Measurements from ENCODE around the gene IGFBPL1.
"Not testable (repeated sequence)": the region's sequence is repeated elsewhere in the genome, so short reads cannot be mapped to it uniquely, and the experiment has no call there.

The IGFBPL1 gene, protein sequence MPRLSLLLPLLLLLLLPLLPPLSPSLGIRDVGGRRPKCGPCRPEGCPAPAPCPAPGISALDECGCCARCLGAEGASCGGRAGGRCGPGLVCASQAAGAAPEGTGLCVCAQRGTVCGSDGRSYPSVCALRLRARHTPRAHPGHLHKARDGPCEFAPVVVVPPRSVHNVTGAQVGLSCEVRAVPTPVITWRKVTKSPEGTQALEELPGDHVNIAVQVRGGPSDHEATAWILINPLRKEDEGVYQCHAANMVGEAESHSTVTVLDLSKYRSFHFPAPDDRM

GRCh38 chr9:38423973-38424843 is at the start of gene IGFBPL1:
IGFBPL1 (minus strand) TSS chr9:38424454; CDS start chr9:38424424, 30 bp downstream.
- DNase-seq (ENCODE audit: low read depth), result no peak

GRCh38 chr9:38472583-38473249 is 48.5 kb upstream of the IGFBPL1 start:
- not testable (repeated sequence) for DNase-seq (ENCODE audit: low read depth)

GRCh38 chr9:38467404-38467803 is 43.1 kb upstream of the IGFBPL1 start:
- no peak for DNase-seq (ENCODE audit: low read depth)

DNA sequence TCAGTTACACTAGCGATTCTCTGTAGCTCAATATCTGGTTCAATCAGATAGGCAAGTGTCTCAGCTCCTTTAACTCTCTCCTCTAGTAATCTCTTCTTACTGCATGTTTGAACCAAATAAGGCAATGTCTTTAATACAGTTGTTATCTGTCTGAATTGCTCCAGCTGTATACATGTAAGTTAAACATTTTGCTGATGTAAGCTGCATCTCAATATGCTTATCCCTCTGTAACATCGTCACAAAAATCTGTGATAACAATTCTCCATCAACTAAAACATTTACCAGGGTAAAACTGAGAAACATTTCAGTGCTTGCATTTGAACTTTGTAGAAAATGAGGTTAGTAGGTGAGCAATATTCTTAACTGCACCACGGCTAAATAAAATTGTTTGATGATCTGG is 29.6 kb upstream of the IGFBPL1 start:
- no peak for DNase-seq (ENCODE audit: low read depth)

- DNase-seq (ENCODE audit: low read depth), result no peak
Observed at GRCh38 chr9:38451162-38451561, 26.9 kb upstream of the IGFBPL1 start.

GRCh38 chr9:38447703-38448102 is 23.4 kb upstream of the IGFBPL1 start:
- DNase-seq (ENCODE audit: low read depth), result no peak

DNA sequence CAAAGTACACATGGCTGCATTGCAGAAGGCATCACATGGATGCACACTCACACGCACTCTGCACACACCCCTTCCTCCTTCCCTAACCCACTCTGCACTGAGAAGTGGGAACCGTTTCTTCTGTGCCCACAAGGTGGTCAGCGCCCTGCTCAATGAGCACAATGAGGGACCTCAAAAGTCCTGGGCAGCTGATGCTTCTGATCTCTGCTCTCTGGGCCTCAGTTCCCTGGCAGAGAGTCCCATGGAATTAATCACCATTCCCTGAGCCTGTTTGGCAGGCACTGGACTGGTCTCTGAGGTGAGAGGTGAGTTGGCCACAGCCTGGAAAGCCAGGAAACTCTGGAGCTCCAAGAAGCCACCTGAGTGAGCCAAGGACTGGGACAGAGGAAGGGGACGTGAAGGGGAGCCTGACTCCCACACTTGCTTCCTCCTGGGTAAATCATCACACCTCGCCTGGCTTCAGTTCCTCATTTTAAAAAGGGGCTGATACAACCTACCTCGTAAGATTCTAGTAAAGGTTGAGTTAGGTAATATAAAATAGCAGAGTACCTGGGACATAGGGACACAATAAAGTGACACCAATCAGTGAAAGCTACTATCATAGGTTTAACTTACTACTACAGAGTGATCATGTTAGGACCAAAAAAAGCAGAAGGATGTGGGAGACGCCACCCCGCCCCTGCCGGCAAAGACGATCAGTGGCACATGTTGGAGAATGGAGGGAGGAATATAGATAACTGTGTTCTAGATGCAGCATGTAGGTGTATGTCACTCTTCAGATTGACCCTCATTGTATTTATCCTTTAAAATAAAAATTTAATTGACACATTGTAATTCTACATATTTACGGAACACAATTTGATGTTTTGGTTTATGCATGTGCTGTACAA is 21.1 kb upstream of the IGFBPL1 start:
- no peak for DNase-seq (ENCODE audit: low read depth)

GRCh38 chr9:38443597-38443996 is 19.3 kb upstream of the IGFBPL1 start:
- peak; percentile 18 for DNase-seq (ENCODE audit: low read depth)

- peak; percentile 29 for DNase-seq (ENCODE audit: low read depth)
Observed at GRCh38 chr9:38443181-38443580, 18.9 kb upstream of the IGFBPL1 start.

DNA sequence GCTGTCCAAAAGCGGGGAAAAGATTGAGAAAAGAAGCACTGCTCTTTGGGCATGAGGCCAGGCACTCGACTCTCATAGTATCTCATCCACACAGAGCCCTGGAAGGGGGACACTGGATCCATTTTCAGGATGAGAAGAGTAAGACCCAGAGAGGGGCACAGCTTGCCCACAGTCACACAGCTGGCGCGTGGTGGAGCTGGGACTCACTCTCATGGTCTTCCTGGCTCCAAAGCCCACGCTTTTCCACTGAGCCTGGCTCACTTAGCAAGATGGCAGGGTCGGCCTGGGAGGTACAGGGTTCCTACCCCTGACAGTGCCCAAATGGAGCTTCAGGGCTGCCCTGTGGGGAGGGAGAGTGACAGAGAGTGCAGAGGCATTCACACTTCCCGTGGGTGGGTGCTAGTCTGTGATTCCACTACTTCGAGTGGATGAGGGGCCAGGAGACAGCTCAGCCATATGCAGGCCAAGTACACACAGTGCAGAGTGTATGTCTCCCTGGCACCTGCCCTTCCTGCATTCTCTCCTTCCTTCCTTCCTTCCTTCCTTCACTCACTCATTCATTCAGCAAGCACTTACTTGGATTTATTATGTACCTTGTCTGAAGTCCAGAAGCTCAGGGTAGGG is 18.3 kb upstream of the IGFBPL1 start:
- DNase-seq (ENCODE audit: low read depth), result no peak

DNA sequence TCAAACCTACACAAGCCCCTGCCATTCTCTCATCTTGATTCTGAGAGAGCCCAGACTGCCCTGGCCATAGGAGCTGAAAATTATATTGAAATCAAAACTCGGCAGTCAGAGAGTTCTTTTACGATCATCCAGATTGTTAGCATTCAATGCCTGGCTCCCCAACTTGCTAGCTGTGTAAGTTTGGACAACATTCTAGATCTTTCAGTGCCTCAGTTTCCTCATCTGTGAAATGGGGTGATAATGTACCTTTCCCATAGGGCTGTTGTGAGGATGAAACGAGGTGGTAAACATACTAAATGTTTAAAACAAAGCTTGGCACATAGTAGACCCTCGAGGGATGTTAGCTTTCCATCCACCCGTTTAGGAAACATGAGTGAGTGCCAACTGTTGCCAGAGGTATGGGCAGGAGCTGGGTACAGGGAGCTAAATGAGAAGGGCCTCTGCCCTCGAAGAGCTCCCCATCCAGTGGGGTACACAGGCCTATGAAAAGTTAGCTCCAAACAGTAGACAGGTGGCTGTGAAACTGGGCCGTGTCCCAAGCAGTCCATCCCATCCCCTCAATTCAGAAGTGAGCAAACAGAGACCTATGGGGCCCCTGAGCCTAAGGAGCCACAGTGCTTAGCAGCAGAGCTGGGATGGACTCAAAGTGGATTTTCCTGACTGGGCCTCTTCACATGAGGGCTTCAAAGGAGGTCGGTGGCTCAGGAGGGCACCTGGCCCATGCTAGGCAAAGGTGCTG is 17.3 kb upstream of the IGFBPL1 start:
- no peak for DNase-seq (ENCODE audit: low read depth)

DNA sequence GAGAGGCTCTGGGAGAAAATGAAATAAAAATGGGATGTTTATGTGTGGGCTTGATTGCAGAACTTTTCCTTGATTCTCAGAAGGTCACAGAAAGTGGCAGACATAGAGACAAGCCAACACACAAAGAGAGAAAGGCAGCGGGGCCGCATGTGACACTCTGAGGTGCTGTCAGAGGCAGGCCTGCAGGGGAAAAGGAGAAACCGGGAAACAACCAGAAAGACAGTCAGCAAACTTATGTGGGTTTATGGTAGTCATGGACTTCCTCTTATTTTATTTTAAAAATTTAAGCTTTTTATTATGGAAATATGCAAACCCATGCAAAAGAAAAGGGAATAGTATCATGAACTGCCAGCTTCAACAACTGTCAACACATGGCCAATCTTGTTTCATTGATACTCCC is 16.3 kb upstream of the IGFBPL1 start:
- no peak for DNase-seq (ENCODE audit: low read depth)

- DNase-seq (ENCODE audit: low read depth), result no peak
Observed at GRCh38 chr9:38439916-38440301, 15.7 kb upstream of the IGFBPL1 start.

GRCh38 chr9:38439291-38439915 is 15.1 kb upstream of the IGFBPL1 start:
- DNase-seq (ENCODE audit: low read depth), result no peak

- DNase-seq (ENCODE audit: low read depth), result no peak
Observed at GRCh38 chr9:38437193-38437823, 13.1 kb upstream of the IGFBPL1 start.

DNA sequence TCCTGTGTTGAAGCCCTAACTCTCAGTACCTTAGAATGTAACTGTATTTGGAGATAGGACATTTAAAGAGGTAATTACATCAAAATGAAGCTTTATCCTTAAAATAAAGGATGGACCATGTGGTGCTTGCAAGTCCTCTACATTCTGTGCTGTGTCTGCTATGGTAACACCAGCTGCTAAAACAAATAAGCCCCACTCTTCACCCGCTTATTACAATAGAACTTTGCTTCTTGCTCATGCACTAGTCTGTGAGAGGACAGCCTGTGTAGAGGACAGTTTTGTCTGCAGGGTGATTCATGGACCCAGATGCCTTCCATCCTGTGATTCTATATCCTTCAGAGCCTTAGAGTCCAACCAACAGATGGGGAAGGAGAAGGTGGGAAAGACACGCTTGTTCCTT is 12.5 kb upstream of the IGFBPL1 start:
- no peak for DNase-seq (ENCODE audit: low read depth)

DNA sequence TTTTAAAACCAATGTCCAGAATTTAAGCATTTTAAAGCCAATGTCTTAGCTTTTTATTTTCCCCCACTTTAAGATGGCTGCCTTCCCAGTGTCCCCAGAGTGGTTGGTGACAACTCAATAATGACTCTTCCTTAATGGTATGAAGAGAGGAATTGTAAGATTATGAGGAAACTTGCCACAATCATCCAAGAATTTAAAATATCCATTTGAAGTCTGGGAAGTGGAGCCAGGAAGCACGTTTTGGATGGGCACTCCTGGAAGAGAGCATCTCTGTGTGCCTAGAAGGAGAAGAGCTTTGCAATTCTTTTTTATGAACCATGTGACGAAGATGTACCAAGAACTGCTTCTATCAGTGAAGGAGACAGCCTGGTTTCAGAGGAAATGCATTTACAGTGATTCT is 11.3 kb upstream of the IGFBPL1 start:
- peak; percentile 29 for DNase-seq (ENCODE audit: low read depth)

- DNase-seq (ENCODE audit: low read depth), result no peak
Observed at GRCh38 chr9:38434853-38435252, 10.6 kb upstream of the IGFBPL1 start.

GRCh38 chr9:38434365-38434764 is 10.1 kb upstream of the IGFBPL1 start:
- no peak for DNase-seq (ENCODE audit: low read depth)
